ENCODE measurements around the gene GPR183. TPM values are rescaled to one million over a fixed set of nuclear protein-coding genes. Genes with fewer than 3 reads are reported as not detected.

Gene GPR183, protein sequence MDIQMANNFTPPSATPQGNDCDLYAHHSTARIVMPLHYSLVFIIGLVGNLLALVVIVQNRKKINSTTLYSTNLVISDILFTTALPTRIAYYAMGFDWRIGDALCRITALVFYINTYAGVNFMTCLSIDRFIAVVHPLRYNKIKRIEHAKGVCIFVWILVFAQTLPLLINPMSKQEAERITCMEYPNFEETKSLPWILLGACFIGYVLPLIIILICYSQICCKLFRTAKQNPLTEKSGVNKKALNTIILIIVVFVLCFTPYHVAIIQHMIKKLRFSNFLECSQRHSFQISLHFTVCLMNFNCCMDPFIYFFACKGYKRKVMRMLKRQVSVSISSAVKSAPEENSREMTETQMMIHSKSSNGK
- not detected in 2 replicates for total RNA-seq (ENCODE audit: low replicate concordance)
- long read RNA-seq, partial matches to known transcripts: 0 of 4 reads
- long read RNA-seq, other reads (novel, unspliced or antisense): 0 of 4 reads

DNA sequence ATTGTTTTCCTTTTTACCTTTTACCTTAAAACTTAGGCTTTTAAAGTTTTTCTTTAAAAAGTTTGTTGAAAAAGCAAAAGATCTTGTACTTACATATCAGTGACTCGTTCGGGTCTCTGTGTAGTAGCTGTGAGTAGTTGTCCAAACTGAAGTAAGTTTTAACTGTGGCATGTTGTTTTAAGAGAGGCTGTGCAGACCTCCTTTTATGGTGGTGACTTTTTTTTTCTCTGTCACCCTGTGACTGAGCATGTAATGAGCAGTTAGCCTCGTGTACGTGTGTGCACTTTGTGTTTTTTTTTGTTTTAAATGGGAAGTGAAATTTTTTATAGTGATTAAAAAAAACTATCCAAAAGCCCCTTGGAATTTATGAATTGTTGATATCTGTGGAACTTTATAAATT, at the start of gene GPR183:
GPR183 (minus strand) TSS at position 153 of the 400 bp plus-strand sequence. CDS start 11,254 bp downstream, outside the sequence.
- no peaks in the 10 kb centered on the region for H3K9me3 Mint-ChIP-seq
- DNase-seq (ENCODE audit: extremely low spot score, unreplicated experiment): no peak
- H3K4me1 Mint-ChIP-seq (ENCODE audit: unreplicated experiment): peaks cover 10% of the 10 kb centered on the region
- peak within 1 kb of the TSS; percentile 65 for H3K27ac Mint-ChIP-seq
- no peak within 1 kb of the TSS for H3K4me3 Mint-ChIP-seq
- no peaks in the 10 kb centered on the region for H3K27me3 Mint-ChIP-seq
- peaks cover 25% of the 10 kb centered on the region for H3K36me3 Mint-ChIP-seq
- no peak for TF ChIP-seq CTCF (conservative IDR thresholded peaks at IDR 0.05)

- Mint-ChIP-seq H3K4me1 (ENCODE audit: unreplicated experiment) (peaks cover 33% of the 10 kb centered on the region), H3K36me3 (peaks cover 33% of the 10 kb centered on the region), H3K27me3 (no peaks in the 10 kb centered on the region), H3K9me3 (no peaks in the 10 kb centered on the region), H3K27ac (peak overlapping the region; percentile 75), H3K4me3 (peak overlapping the region; percentile 57)
- no peak for TF ChIP-seq CTCF (conservative IDR thresholded peaks at IDR 0.05)
- DNase-seq (ENCODE audit: extremely low spot score, unreplicated experiment): no peak
Observed at GRCh38 chr13:99356262-99357091, 49.3 kb upstream of the GPR183 start.

- Mint-ChIP-seq H3K27ac (peak overlapping the region; percentile 75), H3K9me3 (no peaks in the 10 kb centered on the region), H3K4me1 (ENCODE audit: unreplicated experiment) (peaks cover 33% of the 10 kb centered on the region), H3K27me3 (no peaks in the 10 kb centered on the region), H3K4me3 (peak overlapping the region; percentile 57), H3K36me3 (peaks cover 31% of the 10 kb centered on the region)
- TF ChIP-seq CTCF (conservative IDR thresholded peaks at IDR 0.05): no peak
- DNase-seq (ENCODE audit: extremely low spot score, unreplicated experiment): no peak
Observed at GRCh38 chr13:99356012-99356261, 48.7 kb upstream of the GPR183 start.

DNA sequence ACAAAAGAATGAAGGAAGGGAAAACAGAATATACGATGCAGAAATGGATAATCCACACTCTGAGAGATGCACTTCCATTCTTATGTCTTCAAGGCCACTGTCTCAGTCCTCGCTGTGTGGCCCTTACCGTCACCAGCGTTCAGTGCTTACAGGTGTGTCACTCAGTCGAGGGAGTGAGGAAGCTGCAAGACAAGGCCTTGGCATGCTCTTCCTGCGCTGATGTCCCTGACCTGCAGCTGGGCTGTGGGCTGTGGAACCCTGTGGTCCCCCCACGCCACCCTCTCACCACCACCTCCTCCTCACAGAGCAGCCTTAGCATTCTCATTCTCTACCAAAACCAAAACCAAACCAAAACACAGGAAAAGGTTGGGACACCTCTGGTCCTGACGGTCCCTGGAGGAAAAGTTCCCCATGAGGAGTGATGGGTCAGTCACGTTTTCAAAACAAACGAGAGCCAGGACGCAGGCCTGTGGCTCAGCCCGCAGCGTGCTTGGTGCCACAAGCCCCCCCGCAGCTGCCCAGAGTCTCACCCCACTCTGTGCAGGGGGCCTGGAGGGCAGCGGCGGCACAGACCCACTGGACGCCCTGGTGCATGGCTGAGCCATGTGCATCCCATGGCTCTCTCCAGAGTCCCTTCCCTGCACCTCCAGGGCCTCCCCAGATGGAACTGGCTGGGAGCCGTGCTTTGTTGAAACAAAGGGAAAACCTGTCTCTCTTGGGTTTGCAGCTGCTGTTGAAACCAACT, 48.2 kb upstream of the GPR183 start:
- no peaks in the 10 kb centered on the region for H3K27me3 Mint-ChIP-seq
- TF ChIP-seq CTCF (conservative IDR thresholded peaks at IDR 0.05): no peak
- H3K27ac Mint-ChIP-seq: peak overlapping the region; percentile 75
- no peak for DNase-seq (ENCODE audit: extremely low spot score, unreplicated experiment)
- peak overlapping the region; percentile 57 for H3K4me3 Mint-ChIP-seq
- peaks cover 33% of the 10 kb centered on the region for H3K4me1 Mint-ChIP-seq (ENCODE audit: unreplicated experiment)
- H3K9me3 Mint-ChIP-seq: no peaks in the 10 kb centered on the region
- peaks cover 26% of the 10 kb centered on the region for H3K36me3 Mint-ChIP-seq

GRCh38 chr13:99354371-99354951, 47.3 kb upstream of the GPR183 start:
- peaks cover 33% of the 10 kb centered on the region for H3K4me1 Mint-ChIP-seq (ENCODE audit: unreplicated experiment)
- peak overlapping the region; percentile 70 for H3K4me3 Mint-ChIP-seq
- TF ChIP-seq CTCF (conservative IDR thresholded peaks at IDR 0.05): no peak
- H3K27ac Mint-ChIP-seq: peak overlapping the region; percentile 89
- no peaks in the 10 kb centered on the region for H3K9me3 Mint-ChIP-seq
- DNase-seq (ENCODE audit: extremely low spot score, unreplicated experiment): no peak
- peaks cover 23% of the 10 kb centered on the region for H3K36me3 Mint-ChIP-seq
- no peaks in the 10 kb centered on the region for H3K27me3 Mint-ChIP-seq

All from type B pancreatic cell (in vitro differentiated cells).